ENCODE measurements around the gene C1orf159.

- TF ChIP-seq MYC (IDR thresholded peaks at IDR 0.05; ENCODE audit: borderline replicate concordance, low read length) (no peak), RFX5 (IDR thresholded peaks at IDR 0.05) (no peak), PHF8 (IDR thresholded peaks at IDR 0.05; ENCODE audit: borderline replicate concordance, low read depth) (no peak), RAD21 (conservative IDR thresholded peaks at IDR 0.05 in 1 of 2, IDR thresholded peaks at IDR 0.05 in 1 of 2) (no peak), EP300 (IDR thresholded peaks at IDR 0.05) (no peak)
These were observed 33.0 kb downstream of the C1orf159 start for GRCh38 chr1:1082776-1083415.
